ENCODE results near the gene SIK3. TPM values are rescaled to one million over a fixed set of nuclear protein-coding genes. Genes with fewer than 3 reads are reported as not detected.

The SIK3 gene
- total RNA-seq, 1 experiment from 2014 or later: 34.4 TPM

- peaks cover 4% of the 10 kb centered on the region; the same call in 1 of the 2 replicates for H3K9me3 Mint-ChIP-seq
- H3K27me3 Mint-ChIP-seq (ENCODE audit: low read depth): no peaks in the 10 kb centered on the region
- H3K36me3 Mint-ChIP-seq: no peaks in the 10 kb centered on the region
- no peak overlapping the region for H3K4me3 Mint-ChIP-seq
- H3K4me1 Mint-ChIP-seq: peaks cover 26% of the 10 kb centered on the region
- POLR2A ChIA-PET: no interaction called here
- DNase-seq (ENCODE audit: low spot score): no peak
- CTCF ChIA-PET: interaction anchor here (0.6 kb wide), 1 partner anchor 342 kb away, joined by 3 read pairs; no protein-coding TSS in a partner anchor
- peak overlapping the region; percentile 75 for H3K27ac Mint-ChIP-seq
- TF ChIP-seq USF1 (CRISPR knock-in tag; IDR thresholded peaks at IDR 0.05) (no peak), STAT6 (CRISPR knock-in tag; conservative IDR thresholded peaks at IDR 0.05; ENCODE audit: low read depth) (no peak), MYBL2 (CRISPR knock-in tag; IDR thresholded peaks at IDR 0.05) (no peak)
- 0 out of 2 replicates have a peak, but pooled peaks have one; percentile 18 for ATAC-seq
Measured at GRCh38 chr11:117084992-117085391, 13.2 kb downstream of the SIK3 start.

- no peak overlapping the region for H3K4me3 Mint-ChIP-seq
- no peak for DNase-seq (ENCODE audit: low spot score)
- POLR2A ChIA-PET: no interaction called here
- H3K27me3 Mint-ChIP-seq (ENCODE audit: low read depth): no peaks in the 10 kb centered on the region
- peaks cover 34% of the 10 kb centered on the region for H3K4me1 Mint-ChIP-seq
- TF ChIP-seq NR1H2 (CRISPR knock-in tag; IDR thresholded peaks at IDR 0.05) (no peak), USF2 (CRISPR knock-in tag; IDR thresholded peaks at IDR 0.05) (no peak), ZNF425 (CRISPR knock-in tag; conservative IDR thresholded peaks at IDR 0.05) (no peak), MYBL2 (CRISPR knock-in tag; IDR thresholded peaks at IDR 0.05) (no peak), PREB (CRISPR knock-in tag; IDR thresholded peaks at IDR 0.05; ENCODE audit: borderline replicate concordance) (no peak)
- H3K27ac Mint-ChIP-seq: peak overlapping the region; percentile 57
- peak; percentile 39; the same call in 1 of the 2 replicates for ATAC-seq
- H3K9me3 Mint-ChIP-seq: peaks cover 4% of the 10 kb centered on the region; the same call in 1 of the 2 replicates
- H3K36me3 Mint-ChIP-seq: no peaks in the 10 kb centered on the region
- CTCF ChIA-PET: interaction anchor here (1.6 kb wide), 1 partner anchor 15 kb away, joined by 10 read pairs; the partner anchor contains the start of gene SIK3
Measured at GRCh38 chr11:117083011-117083935, 15.0 kb downstream of the SIK3 start.

GRCh38 chr11:117081908-117082307, 16.3 kb downstream of the SIK3 start:
- ATAC-seq (no peak), DNase-seq (ENCODE audit: low spot score) (no peak)
- Mint-ChIP-seq H3K4me1 (peaks cover 44% of the 10 kb centered on the region), H3K27ac (peak overlapping the region; percentile 0; the same call in 1 of the 2 replicates), H3K27me3 (ENCODE audit: low read depth) (no peaks in the 10 kb centered on the region), H3K4me3 (no peak overlapping the region), H3K9me3 (peaks cover 4% of the 10 kb centered on the region; the same call in 1 of the 2 replicates), H3K36me3 (no peaks in the 10 kb centered on the region)
- CTCF ChIA-PET: no interaction called here
- POLR2A ChIA-PET: no interaction called here
- TF ChIP-seq ZNF138 (CRISPR knock-in tag; conservative IDR thresholded peaks at IDR 0.05): no peak
- TF ChIP-seq ERG (CRISPR knock-in tag; IDR thresholded peaks at IDR 0.05): no peak
- TF ChIP-seq HMGXB4 (CRISPR knock-in tag; IDR thresholded peaks at IDR 0.05): no peak
- TF ChIP-seq TEAD1 (CRISPR knock-in tag; IDR thresholded peaks at IDR 0.05): no peak
- no peak for TF ChIP-seq ZNF317 (CRISPR knock-in tag; IDR thresholded peaks at IDR 0.05; ENCODE audit: borderline replicate concordance, low read depth)
- no peak for TF ChIP-seq STAT6 (CRISPR knock-in tag; conservative IDR thresholded peaks at IDR 0.05; ENCODE audit: low read depth)
- no peak for TF ChIP-seq SMAD3 (CRISPR knock-in tag; IDR thresholded peaks at IDR 0.05; ENCODE audit: borderline replicate concordance)

Data from WTC11 (cell line).